ENCODE data around the gene CHRDL1.

- TF ChIP-seq EZH2 (IDR thresholded peaks at IDR 0.05) (no peak), POLR2AphosphoS5 (IDR thresholded peaks at IDR 0.05; ENCODE audit: borderline replicate concordance, low read depth, low read length) (no peak), FOXP2 (optimal IDR thresholded peaks at IDR 0.05; ENCODE audit: control extremely low read depth, extremely low read length, insufficient read depth) (no peak)
These were observed at the start of gene CHRDL1 for GRCh38 chrX:110795645-110796406.
